H9 (cell line): ENCODE data around the gene UNC79. TPM values are rescaled to one million over a fixed set of nuclear protein-coding genes. Genes with fewer than 3 reads are reported as not detected.

Source experiments
- DNase-seq: peaks from one replicate; pipeline ENCODE4 v3.0.0-alpha.2; 2017
- H2AFZ ChIP-seq: one replicate; pipeline ENCODE4 v1.6.1; 2013; ENCODE audit warnings: mild to moderate bottlenecking, low read length, control low read depth, moderate library complexity
- H2AK5ac ChIP-seq: 2 replicates; pipeline ENCODE4 v1.6.1; 2013; ENCODE audit warnings: low read length, control low read depth, mixed read lengths; ENCODE audit not compliant: insufficient read length
- H2BK120ac ChIP-seq: one replicate; pipeline ENCODE4 v1.6.1; 2013; ENCODE audit warnings: low read depth, mild to moderate bottlenecking, low read length, control low read depth, inconsistent platforms; ENCODE audit not compliant: poor library complexity, severe bottlenecking
- H2BK12ac ChIP-seq: 2 replicates; pipeline ENCODE4 v1.6.1; 2013; ENCODE audit warnings: low read length, control low read depth, mixed read lengths, low read depth; ENCODE audit not compliant: insufficient read length
- H2BK15ac ChIP-seq: 2 replicates; pipeline ENCODE4 v1.6.1; 2013; ENCODE audit warnings: low read depth, low read length, control low read depth
- H2BK20ac ChIP-seq: one replicate; pipeline ENCODE4 v1.6.1; 2013; ENCODE audit warnings: low read depth, mild to moderate bottlenecking, low read length, control low read depth, inconsistent platforms; ENCODE audit not compliant: poor library complexity, severe bottlenecking
- H2BK5ac ChIP-seq: 2 replicates; pipeline ENCODE4 v1.6.1; 2013; ENCODE audit warnings: low read length, control low read depth, mixed read lengths; ENCODE audit not compliant: insufficient read length
- H3K14ac ChIP-seq: 2 replicates; pipeline ENCODE4 v1.6.1; 2013; ENCODE audit warnings: low read length, control low read depth; ENCODE audit not compliant: insufficient read depth
- H3K18ac ChIP-seq: 2 replicates; pipeline ENCODE4 v1.6.1; 2013; ENCODE audit warnings: low read depth, mild to moderate bottlenecking, mixed read lengths, low read length, control low read depth; ENCODE audit not compliant: insufficient read length
- H3K23ac ChIP-seq: 2 replicates; pipeline ENCODE4 v1.6.1; 2013; ENCODE audit warnings: low read length, control low read depth, mixed read lengths, low read depth; ENCODE audit not compliant: insufficient read length
- H3K23me2 ChIP-seq: 2 replicates; pipeline ENCODE4 v1.6.1; 2013; ENCODE audit warnings: low read depth, mild to moderate bottlenecking, mixed read lengths, low read length, control low read depth; ENCODE audit not compliant: insufficient read length, poor library complexity, severe bottlenecking
- H3K27ac ChIP-seq: 2 replicates; pipeline ENCODE4 v1.5.1; 2013; ENCODE audit warnings: low read length, control low read depth, mixed read lengths, low read depth; ENCODE audit not compliant: insufficient read length
- H3K27me3 ChIP-seq: 2 replicates; pipeline ENCODE4 v1.6.1; 2013; ENCODE audit warnings: low read length, control low read depth, inconsistent platforms; ENCODE audit not compliant: insufficient read depth
- H3K4ac ChIP-seq: 2 replicates; pipeline ENCODE4 v1.6.1; 2013; ENCODE audit warnings: low read depth, mild to moderate bottlenecking, control low read depth, inconsistent platforms, low read length, moderate library complexity
- H3K4me1 ChIP-seq: 2 replicates; pipeline ENCODE4 v1.6.1; 2013; ENCODE audit warnings: low read length, control low read depth, inconsistent platforms; ENCODE audit not compliant: insufficient read depth
- H3K4me2 ChIP-seq: 2 replicates; pipeline ENCODE4 v1.6.1; 2013; ENCODE audit warnings: low read length, control low read depth, mixed read lengths; ENCODE audit not compliant: insufficient read length, insufficient read depth
- H3K56ac ChIP-seq: 2 replicates; pipeline ENCODE4 v1.6.1; 2013; ENCODE audit warnings: low read depth, mild to moderate bottlenecking, mixed read lengths, low read length, control low read depth; ENCODE audit not compliant: insufficient read length
- H3K79me1 ChIP-seq: 2 replicates; pipeline ENCODE4 v1.6.1; 2013; ENCODE audit warnings: low read depth, mild to moderate bottlenecking, moderate library complexity, low read length, control low read depth, inconsistent platforms; ENCODE audit not compliant: insufficient read depth, poor library complexity, severe bottlenecking
- H3K79me2 ChIP-seq: 2 replicates; pipeline ENCODE4 v1.6.1; 2013; ENCODE audit warnings: low read length, control low read depth, inconsistent platforms; ENCODE audit not compliant: insufficient read depth
- H3K9ac ChIP-seq: 2 replicates; pipeline ENCODE4 v1.6.1; 2013; ENCODE audit warnings: low read length, control low read depth, mixed read lengths; ENCODE audit not compliant: insufficient read length; ENCODE audit errors: extremely low read depth
- H3K9me3 ChIP-seq: one replicate; pipeline ENCODE4 v1.6.1; 2013; ENCODE audit warnings: low read depth, low read length, inconsistent platforms; ENCODE audit not compliant: control insufficient read depth
- H3T11ph ChIP-seq: one replicate; pipeline ENCODE4 v1.6.1; 2013; ENCODE audit warnings: mild to moderate bottlenecking, low read length, control low read depth, inconsistent platforms
- H4K20me1 ChIP-seq: one replicate; pipeline ENCODE4 v1.6.1; 2013; ENCODE audit not compliant: control insufficient read depth, insufficient read length, insufficient read depth
- H4K5ac ChIP-seq: 2 replicates; pipeline ENCODE4 v1.6.1; 2013; ENCODE audit warnings: low read depth, mild to moderate bottlenecking, mixed read lengths, low read length, control low read depth; ENCODE audit not compliant: insufficient read length
- H4K8ac ChIP-seq: replicated peaks from 2 replicates; pipeline ENCODE4 v1.6.1; 2013; ENCODE audit warnings: low read length, control low read depth, mixed read lengths, low read depth; ENCODE audit not compliant: insufficient read length
- H4K91ac ChIP-seq: 2 replicates; pipeline ENCODE4 v1.6.1; 2013; ENCODE audit warnings: low read depth, mild to moderate bottlenecking, moderate library complexity, mixed read lengths, low read length, control low read depth; ENCODE audit not compliant: insufficient read length
- H3K27ac Mint-ChIP-seq, 3 experiments: 2 replicates in 2 of 3; 3 replicates in 1 of 3; pipeline ENCODE4 v1.8.0; 2020 to 2021; ENCODE audit warnings: mixed read lengths in 3 of 3, mild to moderate bottlenecking in 1 of 3, moderate library complexity in 1 of 3
- H3K27me3 Mint-ChIP-seq: 2 replicates; pipeline ENCODE4 v1.8.0; 2021; ENCODE audit warnings: low read depth, mild to moderate bottlenecking, moderate library complexity, mixed read lengths
- H3K36me3 Mint-ChIP-seq, 3 experiments: 2 replicates in 2 of 3; 3 replicates in 1 of 3; pipeline ENCODE4 v1.8.0; 2020 to 2021; ENCODE audit warnings: low read depth in 3 of 3, mixed read lengths in 3 of 3; ENCODE audit not compliant: insufficient read depth in 1 of 3
- H3K4me1 Mint-ChIP-seq, 2 experiments: 2 replicates each; pipeline ENCODE4 v1.8.0; 2020; ENCODE audit warnings: mixed read lengths in 2 of 2
- H3K4me3 Mint-ChIP-seq, 2 experiments: 2 replicates in 1 of 2; 3 replicates in 1 of 2; pipeline ENCODE4 v1.8.0; 2020 to 2021; ENCODE audit warnings: mild to moderate bottlenecking in 2 of 2, mixed read lengths in 2 of 2, moderate library complexity in 1 of 2
- H3K9me3 Mint-ChIP-seq, 2 experiments: 2 replicates in 1 of 2; 3 replicates in 1 of 2; pipeline ENCODE4 v1.8.0; 2020; ENCODE audit warnings: mild to moderate bottlenecking in 2 of 2, mixed read lengths in 2 of 2, moderate library complexity in 1 of 2
- WGBS: extraction: QIAGEN DNeasy Blood & Tissue Kit; methylation state at CpG from one replicate; pipeline ENCODE4 v1.1.7; 2013; ENCODE audit warnings: missing lambda C conversion rate, low lambda C conversion rate, mixed read lengths; ENCODE audit not compliant: insufficient read length; ENCODE audit errors: extremely low coverage; 5-methylcytosine and 5-hydroxymethylcytosine counted together
- total RNA-seq: library from RNA; stranded (reverse); gene quantifications from 2 replicates; pipeline ENCODE4 v1.2.1, GENCODE V29; 2021
- TF ChIP-seq, protein P1 (sequence below): fragments of 200-600 bp; sonication (generic); conservative IDR thresholded peaks from 3 replicates; pipeline ENCODE4 v1.8.0; 2021; ENCODE audit warnings: antibody characterized with exemption, mild to moderate bottlenecking

Gene UNC79
- total RNA-seq, 1 experiment from 2014 or later: 3.0 TPM

DNA sequence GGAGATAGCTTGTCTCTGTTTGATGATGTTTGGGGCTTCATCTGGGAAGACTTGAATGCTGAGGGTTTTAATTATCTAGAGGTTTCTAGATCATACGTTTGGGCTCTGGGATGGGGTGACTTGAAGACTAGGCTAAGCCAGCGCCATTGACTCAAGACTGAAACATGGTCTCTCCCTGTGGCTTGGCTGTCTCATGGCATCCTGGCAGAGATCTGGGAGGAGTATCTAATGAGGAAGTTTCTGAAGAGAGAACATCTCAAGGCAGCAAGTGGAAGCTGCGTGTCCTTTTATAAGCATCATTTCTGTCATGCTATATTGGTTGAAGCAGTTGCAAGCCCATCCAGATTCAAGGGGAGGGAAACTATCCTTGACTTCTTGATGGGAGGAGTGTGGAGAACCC is 104.8 kb downstream of the UNC79 start:
- Histone ChIP-seq H3K27me3 (no peaks in the 10 kb centered on the region), H2AFZ (no peak overlapping the region), H3K4ac (no peak overlapping the region), H3K27ac (no peak overlapping the region), H3K14ac (no peak overlapping the region), H2BK15ac (no peak overlapping the region), H3K9ac (no peak overlapping the region), H3K9me3 (no peaks in the 10 kb centered on the region), H2BK20ac (no peak overlapping the region), H2BK5ac (no peak overlapping the region), H4K8ac (no peak overlapping the region), H3K56ac (no peak overlapping the region), H4K20me1 (no peaks in the 10 kb centered on the region), H3K23ac (no peak overlapping the region), H2AK5ac (no peak overlapping the region), H3K4me2 (no peak overlapping the region), H2BK12ac (no peak overlapping the region), H3K4me1 (no peaks in the 10 kb centered on the region), H3K79me1 (no peaks in the 10 kb centered on the region), H3K23me2 (no peaks in the 10 kb centered on the region), H3K79me2 (no peaks in the 10 kb centered on the region), H3T11ph (no peak overlapping the region), H4K5ac (no peak overlapping the region), H2BK120ac (no peak overlapping the region), H4K91ac (no peak overlapping the region), H3K18ac (no peak overlapping the region)
- Mint-ChIP-seq H3K27me3 (no peaks in the 10 kb centered on the region), H3K4me3 (no peak overlapping the region), H3K36me3 (peaks cover 0 to 4% (median 0%) of the 10 kb centered on the region in 3 experiments; a peak in 2 of 7 replicates), H3K9me3 (no peaks in the 10 kb centered on the region), H3K4me1 (peaks cover 0 to 6% of the 10 kb centered on the region in 2 experiments; a peak in 1 of 4 replicates), H3K27ac (no peak overlapping the region)
- WGBS: no CpG with 5 or more reads among the region's 3 CpGs
- no peak for DNase-seq
- TF ChIP-seq, protein P1, sequence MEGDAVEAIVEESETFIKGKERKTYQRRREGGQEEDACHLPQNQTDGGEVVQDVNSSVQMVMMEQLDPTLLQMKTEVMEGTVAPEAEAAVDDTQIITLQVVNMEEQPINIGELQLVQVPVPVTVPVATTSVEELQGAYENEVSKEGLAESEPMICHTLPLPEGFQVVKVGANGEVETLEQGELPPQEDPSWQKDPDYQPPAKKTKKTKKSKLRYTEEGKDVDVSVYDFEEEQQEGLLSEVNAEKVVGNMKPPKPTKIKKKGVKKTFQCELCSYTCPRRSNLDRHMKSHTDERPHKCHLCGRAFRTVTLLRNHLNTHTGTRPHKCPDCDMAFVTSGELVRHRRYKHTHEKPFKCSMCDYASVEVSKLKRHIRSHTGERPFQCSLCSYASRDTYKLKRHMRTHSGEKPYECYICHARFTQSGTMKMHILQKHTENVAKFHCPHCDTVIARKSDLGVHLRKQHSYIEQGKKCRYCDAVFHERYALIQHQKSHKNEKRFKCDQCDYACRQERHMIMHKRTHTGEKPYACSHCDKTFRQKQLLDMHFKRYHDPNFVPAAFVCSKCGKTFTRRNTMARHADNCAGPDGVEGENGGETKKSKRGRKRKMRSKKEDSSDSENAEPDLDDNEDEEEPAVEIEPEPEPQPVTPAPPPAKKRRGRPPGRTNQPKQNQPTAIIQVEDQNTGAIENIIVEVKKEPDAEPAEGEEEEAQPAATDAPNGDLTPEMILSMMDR: no peak
